NOMO-1 treated with DMSO at 0.1 percent for 48 hours (cell line): ENCODE data around the gene OR52K1.

Experiments
- DNase-seq: peaks from one replicate; lab custom pipeline; 2025; ENCODE audit not compliant: unreplicated experiment; lab: John Stamatoyannopoulos, UW

OR52K1 gene

GRCh38 chr11:4482445-4482844 lies at the start of gene OR52K1:
TSS of gene OR52K1 (plus strand) at chr11:4482646. CDS start at chr11:4488901, 6,255 bp downstream.
- DNase-seq, result peak; percentile 50

DNA sequence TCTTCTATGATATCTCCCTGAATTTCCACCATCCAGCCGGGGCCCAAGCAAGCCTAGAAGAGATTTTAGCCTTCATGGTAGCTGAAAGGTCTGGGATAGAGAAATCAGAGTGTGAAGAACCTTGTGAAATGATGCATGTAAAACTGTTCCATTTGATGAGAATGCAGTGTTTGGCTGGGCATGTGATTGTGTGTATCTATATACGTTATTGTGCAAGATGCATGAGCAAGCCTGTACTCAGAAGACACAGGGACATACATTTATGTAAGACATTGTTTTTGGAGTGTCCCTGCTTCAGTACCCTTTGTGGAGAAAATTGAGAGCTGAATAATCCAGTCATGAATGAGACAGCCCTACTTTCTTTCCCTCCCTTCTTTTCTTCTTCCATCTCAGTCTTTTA lies 48.6 kb upstream of the OR52K1 start:
- peak; percentile 79 for DNase-seq

DNA sequence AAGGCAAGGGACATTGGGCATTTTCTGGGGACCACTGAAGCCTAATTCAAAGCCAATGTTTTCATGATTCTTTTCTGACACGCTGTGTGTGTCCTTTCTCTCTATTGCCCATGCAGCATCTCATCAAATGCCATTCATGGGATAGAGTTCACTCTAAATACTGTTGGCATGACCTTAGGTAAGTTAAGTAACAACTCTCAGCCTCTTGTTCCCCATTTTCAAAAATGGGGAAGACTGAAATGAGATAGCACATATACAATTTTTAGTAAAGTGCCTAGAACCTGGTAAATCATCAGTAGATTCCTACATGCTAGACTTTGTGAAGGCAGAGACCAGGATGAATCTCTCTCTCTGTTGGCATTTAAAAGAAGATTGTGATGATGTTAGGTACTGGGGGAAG lies 46.0 kb upstream of the OR52K1 start:
- peak; percentile 29 for DNase-seq

GRCh38 chr11:4441515-4441914 lies 40.9 kb upstream of the OR52K1 start:
- peak; percentile 84 for DNase-seq

GRCh38 chr11:4443232-4443891 lies 39.1 kb upstream of the OR52K1 start:
- no peak for DNase-seq

- DNase-seq, result no peak
Measured at GRCh38 chr11:4448995-4449394, 33.5 kb upstream of the OR52K1 start, which contains the start of gene OR52K2. TSS of gene OR52K2 (plus strand) at chr11:4449295. CDS start at chr11:4449340, 45 bp downstream.

DNA sequence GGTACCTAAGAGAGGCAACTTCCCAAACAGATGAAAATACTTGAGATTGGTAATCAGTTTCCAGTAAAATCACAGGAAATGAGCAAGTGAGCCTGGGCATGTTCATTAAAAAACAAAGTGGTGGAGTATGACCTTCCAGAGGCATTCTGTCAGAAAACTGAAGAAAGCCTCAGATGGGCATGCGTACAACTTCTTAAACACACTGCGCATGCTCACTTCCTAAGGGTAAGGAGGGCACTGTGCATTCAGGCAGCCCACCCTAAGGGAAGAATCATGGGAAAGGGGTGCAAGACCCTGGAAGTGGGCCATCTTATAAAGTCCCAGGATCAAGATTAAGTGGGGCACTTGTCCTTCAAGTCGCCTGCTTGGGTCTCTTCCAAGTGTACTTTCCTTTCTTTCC lies 29.3 kb upstream of the OR52K1 start:
- no peak for DNase-seq

- DNase-seq, result peak; percentile 44
Measured at GRCh38 chr11:4454021-4454420, 28.4 kb upstream of the OR52K1 start.

DNA sequence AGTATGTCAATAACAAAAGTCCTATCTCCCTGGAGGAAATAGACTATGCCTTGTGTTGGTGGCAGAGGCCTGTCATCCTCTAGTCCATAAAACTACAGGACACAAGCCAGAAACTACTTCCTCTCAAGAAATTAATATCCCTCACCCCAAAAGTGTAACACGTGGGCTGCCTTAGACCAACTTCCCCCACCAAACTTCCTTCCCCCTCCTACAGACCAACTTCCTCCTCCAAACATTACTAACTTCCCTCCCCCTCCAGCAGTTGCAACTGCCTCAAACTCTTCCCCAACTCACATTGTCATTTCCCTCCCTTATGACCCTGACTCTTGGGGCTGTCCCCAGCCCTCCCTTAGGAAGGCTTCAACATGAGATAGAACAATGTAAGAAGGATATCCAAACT lies 27.0 kb upstream of the OR52K1 start:
- peak; percentile 94 for DNase-seq

DNA sequence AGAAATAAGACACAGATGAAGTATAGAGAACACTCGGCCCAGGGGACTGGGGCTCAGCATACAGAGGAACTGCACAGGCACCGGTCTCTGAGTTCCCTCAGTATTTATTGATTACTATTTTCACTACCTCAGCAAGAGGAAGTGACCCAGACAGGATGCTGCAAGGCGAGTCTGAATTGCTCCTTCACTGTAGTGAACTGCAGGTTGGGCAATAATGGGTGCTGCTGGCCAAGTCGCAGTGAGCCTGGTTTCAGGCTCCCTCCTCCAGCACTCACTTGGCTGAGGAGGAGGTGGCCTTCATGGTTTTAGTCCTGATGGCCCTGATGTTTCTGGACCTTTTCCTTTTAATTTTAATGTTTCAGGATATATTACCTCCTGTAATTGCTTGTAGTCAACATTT lies 22.9 kb upstream of the OR52K1 start:
- DNase-seq, result peak; percentile 90

DNA sequence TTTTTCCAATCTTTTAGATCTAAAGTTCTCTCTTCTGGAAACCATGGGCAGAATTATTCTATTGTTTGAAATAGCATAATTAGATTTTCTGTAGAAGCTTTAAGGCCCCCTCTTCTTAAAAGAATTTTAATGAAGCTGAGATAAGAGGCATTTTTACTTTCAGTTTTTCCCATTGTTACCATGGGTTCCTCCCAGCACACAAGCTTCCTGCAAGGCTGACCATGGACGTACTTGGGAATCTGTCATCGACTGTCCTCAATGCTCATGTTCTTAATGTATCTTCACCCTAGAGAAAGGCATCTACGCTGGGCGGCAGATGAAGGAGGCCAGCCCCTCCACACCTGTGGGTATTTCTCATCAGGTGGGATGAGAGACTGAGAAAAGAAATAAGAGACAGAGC lies 22.3 kb upstream of the OR52K1 start:
- DNase-seq, result no peak

DNA sequence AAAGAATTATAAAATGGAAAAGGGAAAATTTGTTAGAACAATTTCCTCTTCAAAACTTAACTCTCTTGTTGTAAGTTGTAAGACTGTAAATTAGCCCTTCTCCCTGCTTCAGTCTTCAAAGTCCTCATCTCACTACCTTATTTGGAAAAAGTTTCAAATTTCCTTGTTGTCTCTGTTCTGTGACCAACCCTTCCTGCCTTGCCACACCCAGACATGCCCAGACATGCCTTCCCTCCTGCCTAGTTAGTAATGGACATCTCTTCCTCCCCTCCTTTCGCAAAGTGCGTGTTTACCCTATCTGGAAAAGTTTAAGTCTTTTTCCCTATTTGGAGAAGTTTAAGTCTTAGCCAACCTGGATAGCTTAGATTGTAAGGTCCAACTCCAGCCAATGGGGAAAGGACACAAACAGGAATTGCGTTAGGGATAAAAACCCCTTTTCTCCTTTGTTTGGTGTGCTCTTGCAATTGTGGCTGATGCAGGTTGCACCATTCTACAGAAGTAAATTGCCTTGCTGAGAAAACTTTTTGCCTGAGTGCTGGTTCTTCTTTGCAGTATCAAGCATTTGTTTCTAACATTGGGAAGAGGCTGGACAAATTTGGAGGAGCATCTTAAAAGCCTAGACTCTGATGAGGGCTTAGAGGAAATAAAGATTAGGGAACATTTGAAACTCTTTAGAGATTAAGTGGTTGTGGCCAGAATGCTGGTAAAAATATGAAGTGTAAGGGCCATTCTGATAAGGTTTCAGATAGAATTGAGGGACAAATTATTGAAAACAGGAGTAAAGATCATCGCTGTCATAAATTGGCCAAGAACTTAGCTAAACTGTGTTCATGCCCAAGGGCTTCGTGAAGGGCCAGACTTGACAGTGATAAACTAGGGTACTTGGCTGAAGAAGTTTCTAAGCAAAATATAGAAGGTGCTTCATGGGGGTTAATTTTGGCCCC lies 18.0 kb upstream of the OR52K1 start:
- DNase-seq, result no peak

- DNase-seq, result no peak
Measured at GRCh38 chr11:4465407-4465806, 17.0 kb upstream of the OR52K1 start.

DNA sequence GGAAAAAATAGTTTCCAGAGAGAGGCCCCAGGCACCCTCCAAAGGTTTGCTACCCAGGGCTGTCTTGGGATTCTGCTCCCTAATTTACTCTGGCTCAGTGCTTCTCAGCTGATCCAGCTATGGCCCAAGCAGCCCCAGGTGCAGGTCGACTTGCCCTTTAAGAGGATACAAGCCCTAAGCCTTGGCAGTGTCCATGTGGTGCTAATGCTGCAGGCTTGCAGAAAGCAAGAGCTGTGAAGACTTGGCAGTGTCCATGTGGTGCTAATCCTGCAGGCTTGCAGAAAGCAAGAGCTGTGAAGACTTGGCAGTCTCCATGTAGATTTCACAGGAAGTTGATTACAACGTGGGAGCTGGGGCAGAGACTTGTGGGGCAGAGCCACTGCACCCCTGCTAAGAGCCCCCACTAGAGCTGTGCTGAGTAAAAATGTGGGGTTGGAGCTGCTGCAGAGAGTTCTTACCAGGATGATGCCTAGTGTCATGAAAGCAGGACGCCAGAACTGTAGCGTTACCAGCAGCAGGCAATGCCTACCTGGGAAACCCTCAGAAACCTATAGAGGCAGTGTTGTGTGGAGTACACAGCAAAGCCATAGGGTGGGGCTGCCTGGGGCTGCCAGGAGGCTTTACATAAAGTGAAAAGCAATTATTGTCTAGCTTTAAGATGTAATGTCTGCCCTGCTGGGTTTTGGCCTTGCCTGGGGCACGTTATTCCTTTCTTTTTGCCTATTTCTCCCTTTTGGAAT lies 16.1 kb upstream of the OR52K1 start:
- no peak for DNase-seq

DNA sequence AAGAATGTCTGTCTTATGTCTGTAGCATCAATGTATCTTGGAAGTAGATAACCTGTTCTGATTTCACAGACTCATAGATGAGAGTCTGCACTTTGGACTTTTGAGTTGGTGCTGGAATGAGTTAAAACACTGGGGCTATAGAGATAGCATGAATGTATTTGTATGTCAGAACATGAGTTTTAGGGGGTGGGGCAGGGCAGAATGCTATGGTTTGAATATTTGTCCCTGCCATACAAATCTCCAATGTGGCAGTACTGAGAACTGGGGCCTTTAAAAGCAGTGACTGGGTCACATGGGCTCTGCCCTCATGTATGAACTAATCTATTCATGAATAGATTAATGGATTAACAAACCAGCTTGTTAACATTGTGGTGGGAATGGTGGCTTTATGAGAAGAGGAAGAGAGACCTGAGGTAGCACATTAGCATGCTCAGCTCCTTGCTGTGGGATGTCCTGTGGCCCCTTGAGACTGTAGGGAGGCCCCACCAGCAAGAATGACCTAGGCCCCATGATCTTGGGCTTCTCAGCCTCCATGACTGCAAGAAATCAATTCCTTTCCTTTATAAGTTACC lies 15.5 kb upstream of the OR52K1 start:
- peak; percentile 49 for DNase-seq

DNA sequence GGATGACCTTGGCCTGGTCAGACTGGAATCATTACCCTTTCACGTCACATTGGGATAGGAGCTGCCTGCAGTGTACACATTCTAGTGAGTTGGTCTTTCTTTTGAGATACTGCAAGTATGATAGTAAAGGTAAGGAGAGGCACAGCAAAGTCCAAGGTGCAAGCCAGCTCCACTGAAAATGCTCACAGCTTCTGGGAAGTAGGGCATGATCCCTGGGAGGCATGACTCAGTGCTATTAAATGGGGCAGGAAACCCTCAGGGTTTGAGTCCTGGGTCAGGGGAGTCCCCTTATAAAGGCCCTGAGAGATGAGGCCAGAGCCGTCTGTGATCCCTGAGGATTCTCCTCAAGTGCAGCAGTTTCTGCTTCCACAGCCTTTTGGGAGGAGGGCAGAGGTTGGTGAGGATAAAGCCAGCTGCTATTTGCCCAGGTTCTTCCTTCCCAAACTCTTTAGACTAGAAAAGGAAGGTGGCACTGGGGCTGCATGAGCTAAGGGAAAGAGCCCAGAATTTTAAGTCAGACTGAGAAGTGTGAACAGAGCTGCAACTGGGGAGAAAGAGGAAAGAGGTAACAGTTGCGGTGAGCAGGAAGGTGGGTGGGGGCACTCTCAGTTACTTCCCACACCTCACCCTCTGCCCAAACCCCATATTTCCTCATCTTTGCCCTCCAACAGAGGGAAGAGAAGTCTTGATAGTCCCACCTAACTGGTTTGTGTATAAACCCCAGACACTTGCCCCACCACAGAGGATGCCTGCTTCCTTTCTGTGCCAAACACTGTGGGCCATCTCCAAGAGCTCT lies 14.4 kb upstream of the OR52K1 start:
- DNase-seq, result peak; percentile 64

GRCh38 chr11:4479644-4480043 lies 2.8 kb upstream of the OR52K1 start:
- DNase-seq, result no peak

DNA sequence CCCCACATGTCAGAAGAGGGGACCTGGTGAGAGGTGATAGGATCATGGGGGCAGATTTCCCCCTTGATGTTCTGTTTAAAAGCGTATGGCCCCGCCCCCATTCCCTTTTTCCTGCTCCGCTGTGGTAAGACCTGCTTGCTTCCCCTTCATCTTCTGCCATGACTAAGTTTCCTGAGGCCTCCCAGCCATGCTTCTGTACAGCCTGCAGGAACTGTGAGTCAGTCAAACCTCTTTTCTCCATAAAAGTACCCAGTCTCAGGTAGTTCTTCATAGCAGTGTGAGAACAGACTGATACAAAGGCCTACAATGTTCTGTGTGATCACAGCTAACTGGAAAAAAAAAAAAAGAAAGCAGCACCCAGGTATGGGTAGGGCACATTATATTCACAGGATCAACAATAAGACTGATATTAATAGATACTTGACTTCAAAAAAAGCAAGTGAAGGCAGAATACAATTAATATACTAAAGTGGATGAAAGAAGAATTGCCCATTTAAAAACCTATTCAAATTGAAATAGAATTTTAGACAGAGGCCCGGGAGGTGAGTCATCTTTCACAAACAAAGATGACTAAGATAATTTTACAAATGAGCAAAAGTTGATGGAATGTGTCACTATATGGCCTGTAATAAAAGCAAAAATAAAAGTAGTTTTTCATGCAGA lies 1.7 kb upstream of the OR52K1 start:
- no peak for DNase-seq

GRCh38 chr11:4481240-4481582 lies 1.2 kb upstream of the OR52K1 start:
- DNase-seq, result no peak

DNA sequence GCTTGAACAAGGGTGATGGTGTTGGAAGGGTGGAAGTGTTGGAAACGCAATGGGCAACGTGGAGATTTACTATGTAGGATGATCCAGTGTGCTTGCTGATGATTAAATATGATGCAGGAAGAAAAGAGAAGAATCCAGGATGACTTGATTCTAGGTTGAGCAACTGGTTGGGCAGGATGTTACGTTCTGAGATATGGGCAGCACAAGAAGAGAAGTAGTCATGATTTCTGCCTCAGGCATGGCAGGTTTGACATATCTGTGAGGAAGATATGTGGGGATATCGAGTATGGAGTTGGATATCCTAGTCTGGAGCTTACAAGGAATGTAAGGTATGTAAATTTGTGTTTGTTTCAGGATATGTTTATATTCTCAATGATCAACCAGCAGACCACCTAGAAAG lies 1.9 kb downstream of the OR52K1 start:
- no peak for DNase-seq
